A673 (cell line): ENCODE results near the gene PRKCH. TPM values are rescaled to one million over a fixed set of nuclear protein-coding genes. Genes with fewer than 3 reads are reported as not detected.
A peak's percentile ranks its signal among the peaks of the same experiment; 100 is the strongest.

Source experiments
- BruUV-seq: library from RNA; stranded (reverse); fragments of 400-500 nt; replicated peaks from 2 replicates; lab custom pipeline; 2021; lab: Mats Ljungman, UMichigan
- CTCF ChIA-PET: fragments of 300-600 bp; sonication (Branson Sonifier 250); formaldehyde crosslinking; loops from one replicate; lab custom pipeline; 2022; ENCODE audit warnings: antibody characterized with exemption; lab: Charles Lee
- POLR2A ChIA-PET: fragments of 300-600 bp; sonication (Branson Sonifier 250); formaldehyde crosslinking; loops from one replicate; lab custom pipeline; 2022; ENCODE audit warnings: antibody characterized with exemption; ENCODE audit not compliant: low non-redundant PET; lab: Charles Lee
- DNase-seq: peaks from one replicate; pipeline ENCODE4 v3.0.0-alpha.2; 2015; ENCODE audit warnings: low spot score
- H3K27ac ChIP-seq: fragments of 200-600 bp; sonication (generic); 2 replicates; pipeline ENCODE4 v1.5.1; 2016; ENCODE audit warnings: mixed run types, low read depth, mild to moderate bottlenecking, mixed read lengths, antibody characterized with exemption, low read length; ENCODE audit not compliant: poor library complexity, severe bottlenecking
- H3K27me3 ChIP-seq: fragments of 200-600 bp; sonication (generic); replicated peaks from 2 replicates; pipeline ENCODE4 v1.6.1; 2017; ENCODE audit warnings: mixed run types, low read depth, mild to moderate bottlenecking, mixed read lengths, antibody characterized with exemption, low read length; ENCODE audit not compliant: insufficient read depth, poor library complexity
- H3K36me3 ChIP-seq: fragments of 200-600 bp; sonication (generic); 2 replicates; pipeline ENCODE4 v1.6.1; 2016; ENCODE audit warnings: mixed run types, mild to moderate bottlenecking, mixed read lengths, antibody characterized with exemption, low read length; ENCODE audit not compliant: insufficient read depth, poor library complexity, severe bottlenecking
- H3K4me1 ChIP-seq: fragments of 200-600 bp; sonication (generic); 2 replicates; pipeline ENCODE4 v1.6.1; 2017; ENCODE audit warnings: mixed run types, mild to moderate bottlenecking, mixed read lengths, antibody characterized with exemption, low read length; ENCODE audit not compliant: insufficient read depth, poor library complexity, severe bottlenecking
- H3K4me3 ChIP-seq: fragments of 200-600 bp; sonication (generic); 2 replicates; pipeline ENCODE4 v1.5.1; 2016; ENCODE audit warnings: low read depth, mixed run types, mild to moderate bottlenecking, mixed read lengths, low read length; ENCODE audit not compliant: poor library complexity, severe bottlenecking
- H3K9me3 ChIP-seq: fragments of 200-600 bp; sonication (generic); 2 replicates; pipeline ENCODE4 v1.6.1; 2016; ENCODE audit warnings: mixed run types, low read depth, mild to moderate bottlenecking, mixed read lengths, antibody characterized with exemption, low read length; ENCODE audit not compliant: poor library complexity, severe bottlenecking
- EZH2 ChIP-seq: fragments of 200-600 bp; sonication (generic); IDR thresholded peaks from 2 replicates; pipeline ENCODE4 v1.6.1; 2017; ENCODE audit warnings: borderline replicate concordance, low read depth, mild to moderate bottlenecking, mixed read lengths, antibody characterized with exemption, low read length; ENCODE audit not compliant: poor library complexity, severe bottlenecking
- intact Hi-C: fragments of 100-400 bp; cut with micrococcal nuclease; formaldehyde crosslinking; loops from one replicate; pipeline ENCODE4 v1.10.0; 2022; ENCODE audit not compliant: unreplicated experiment
- total RNA-seq: library from RNA; stranded (reverse); gene quantifications from 2 replicates; pipeline ENCODE4 v1.2.3, GENCODE V29; 2021
- TF ChIP-seq, protein P1 (sequence below): fragments of 300-800, 200-600 bp; sonication (generic); conservative IDR thresholded peaks from 2 replicates; pipeline ENCODE4 v1.5.1; 2017; ENCODE audit warnings: low read depth, mild to moderate bottlenecking, antibody characterized with exemption, low read length, moderate library complexity, mixed read lengths

PRKCH gene
- total RNA-seq, 1 experiment from 2014 or later, result 1.8 TPM

- H3K27ac ChIP-seq, result no peak overlapping the region
- intact Hi-C loops, result no loop called here
- BruUV-seq, result no TSS peak
- POLR2A ChIA-PET, result no interaction called here
- H3K36me3 ChIP-seq, result no peaks in the 10 kb centered on the region
- TF ChIP-seq EZH2, result no peak
- TF ChIP-seq, protein P1, sequence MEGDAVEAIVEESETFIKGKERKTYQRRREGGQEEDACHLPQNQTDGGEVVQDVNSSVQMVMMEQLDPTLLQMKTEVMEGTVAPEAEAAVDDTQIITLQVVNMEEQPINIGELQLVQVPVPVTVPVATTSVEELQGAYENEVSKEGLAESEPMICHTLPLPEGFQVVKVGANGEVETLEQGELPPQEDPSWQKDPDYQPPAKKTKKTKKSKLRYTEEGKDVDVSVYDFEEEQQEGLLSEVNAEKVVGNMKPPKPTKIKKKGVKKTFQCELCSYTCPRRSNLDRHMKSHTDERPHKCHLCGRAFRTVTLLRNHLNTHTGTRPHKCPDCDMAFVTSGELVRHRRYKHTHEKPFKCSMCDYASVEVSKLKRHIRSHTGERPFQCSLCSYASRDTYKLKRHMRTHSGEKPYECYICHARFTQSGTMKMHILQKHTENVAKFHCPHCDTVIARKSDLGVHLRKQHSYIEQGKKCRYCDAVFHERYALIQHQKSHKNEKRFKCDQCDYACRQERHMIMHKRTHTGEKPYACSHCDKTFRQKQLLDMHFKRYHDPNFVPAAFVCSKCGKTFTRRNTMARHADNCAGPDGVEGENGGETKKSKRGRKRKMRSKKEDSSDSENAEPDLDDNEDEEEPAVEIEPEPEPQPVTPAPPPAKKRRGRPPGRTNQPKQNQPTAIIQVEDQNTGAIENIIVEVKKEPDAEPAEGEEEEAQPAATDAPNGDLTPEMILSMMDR, result no peak
- H3K4me3 ChIP-seq, result no peak overlapping the region
- CTCF ChIA-PET, result no interaction called here
- no peaks in the 10 kb centered on the region for H3K9me3 ChIP-seq
- no peaks in the 10 kb centered on the region for H3K27me3 ChIP-seq
- no peak for DNase-seq
- peaks cover 12% of the 10 kb centered on the region for H3K4me1 ChIP-seq
Observed at GRCh38 chr14:61523751-61524150, 202.4 kb downstream of the PRKCH start.

GRCh38 chr14:61524211-61524806 is 202.9 kb downstream of the PRKCH start:
- ChIA-PET CTCF (no interaction called here), POLR2A (no interaction called here)
- H3K36me3 ChIP-seq, result no peaks in the 10 kb centered on the region
- DNase-seq, result peak; percentile 63
- H3K27ac ChIP-seq, result no peak overlapping the region
- H3K9me3 ChIP-seq, result no peaks in the 10 kb centered on the region
- peaks cover 12% of the 10 kb centered on the region for H3K4me1 ChIP-seq
- no TSS peak for BruUV-seq
- TF ChIP-seq, protein P1, result no peak
- TF ChIP-seq EZH2, result no peak
- intact Hi-C loops, result no loop called here
- no peak overlapping the region for H3K4me3 ChIP-seq
- no peaks in the 10 kb centered on the region for H3K27me3 ChIP-seq

- ChIA-PET POLR2A (no interaction called here), CTCF (no interaction called here)
- intact Hi-C loops, result no loop called here
- no peaks in the 10 kb centered on the region for H3K9me3 ChIP-seq
- no peak overlapping the region for H3K4me3 ChIP-seq
- no peak for TF ChIP-seq EZH2
- TF ChIP-seq, protein P1, result no peak
- H3K36me3 ChIP-seq, result no peaks in the 10 kb centered on the region
- H3K4me1 ChIP-seq, result peaks cover 12% of the 10 kb centered on the region
- DNase-seq, result no peak
- no peaks in the 10 kb centered on the region for H3K27me3 ChIP-seq
- no TSS peak for BruUV-seq
- H3K27ac ChIP-seq, result no peak overlapping the region
Observed at GRCh38 chr14:61524936-61525292, 203.5 kb downstream of the PRKCH start.
